Activated CD8-positive, alpha-beta T cell treated with anti-CD3 and anti-CD28 coated beads, Interleukin-2, amount 10 ng/mL, durations not matched to agents 7 days and 5 days (primary cell): ENCODE data around the gene PDPR. TPM values are rescaled to one million over a fixed set of nuclear protein-coding genes. Genes with fewer than 3 reads are reported as not detected.
"Not testable (repeated sequence)": the region's sequence is repeated elsewhere in the genome, so short reads cannot be mapped to it uniquely, and the experiment has no call there.

Experiments used
- ATAC-seq: fragments of 150-1000 bp; cut with Tn5 transposase; one replicate; pipeline ENCODE4 v1.10.0; 2021; ENCODE audit warnings: moderate library complexity
- CTCF ChIA-PET: fragments of 350-600 bp; sonication (Branson Sonifier 250); formaldehyde crosslinking; loops from one replicate; lab custom pipeline; 2021; ENCODE audit warnings: antibody characterized with exemption; lab: Charles Lee
- POLR2A ChIA-PET: fragments of 350-600 bp; sonication (Branson Sonifier 250); formaldehyde crosslinking; loops from one replicate; lab custom pipeline; 2021; ENCODE audit warnings: antibody characterized with exemption; lab: Charles Lee
- DNase-seq: peaks from one replicate; pipeline ENCODE4 v3.0.0-alpha.2; 2020
- H3K27ac Mint-ChIP-seq: one replicate; pipeline ENCODE4 v1.8.0; 2021; ENCODE audit warnings: mild to moderate bottlenecking, mixed read lengths
- H3K27me3 Mint-ChIP-seq: one replicate; pipeline ENCODE4 v1.8.0; 2021; ENCODE audit warnings: low read depth, mixed read lengths
- H3K36me3 Mint-ChIP-seq: one replicate; pipeline ENCODE4 v1.8.0; 2021; ENCODE audit warnings: low read depth, mixed read lengths
- H3K4me1 Mint-ChIP-seq: one replicate; pipeline ENCODE4 v1.8.0; 2021; ENCODE audit warnings: low read depth, mixed read lengths
- H3K4me3 Mint-ChIP-seq: one replicate; pipeline ENCODE4 v1.8.0; 2021; ENCODE audit warnings: mild to moderate bottlenecking, mixed read lengths
- H3K9me3 Mint-ChIP-seq: one replicate; pipeline ENCODE4 v1.8.0; 2022; ENCODE audit warnings: mixed read lengths; ENCODE audit not compliant: insufficient read depth
- total RNA-seq, 2 experiments: library from RNA; stranded (reverse); gene quantifications; one replicate each; pipeline ENCODE4 v1.2.3, GENCODE V29; 2021

PDPR gene
- total RNA-seq, 2 experiments from 2014 or later: 22.8 to 23.3 TPM

DNA sequence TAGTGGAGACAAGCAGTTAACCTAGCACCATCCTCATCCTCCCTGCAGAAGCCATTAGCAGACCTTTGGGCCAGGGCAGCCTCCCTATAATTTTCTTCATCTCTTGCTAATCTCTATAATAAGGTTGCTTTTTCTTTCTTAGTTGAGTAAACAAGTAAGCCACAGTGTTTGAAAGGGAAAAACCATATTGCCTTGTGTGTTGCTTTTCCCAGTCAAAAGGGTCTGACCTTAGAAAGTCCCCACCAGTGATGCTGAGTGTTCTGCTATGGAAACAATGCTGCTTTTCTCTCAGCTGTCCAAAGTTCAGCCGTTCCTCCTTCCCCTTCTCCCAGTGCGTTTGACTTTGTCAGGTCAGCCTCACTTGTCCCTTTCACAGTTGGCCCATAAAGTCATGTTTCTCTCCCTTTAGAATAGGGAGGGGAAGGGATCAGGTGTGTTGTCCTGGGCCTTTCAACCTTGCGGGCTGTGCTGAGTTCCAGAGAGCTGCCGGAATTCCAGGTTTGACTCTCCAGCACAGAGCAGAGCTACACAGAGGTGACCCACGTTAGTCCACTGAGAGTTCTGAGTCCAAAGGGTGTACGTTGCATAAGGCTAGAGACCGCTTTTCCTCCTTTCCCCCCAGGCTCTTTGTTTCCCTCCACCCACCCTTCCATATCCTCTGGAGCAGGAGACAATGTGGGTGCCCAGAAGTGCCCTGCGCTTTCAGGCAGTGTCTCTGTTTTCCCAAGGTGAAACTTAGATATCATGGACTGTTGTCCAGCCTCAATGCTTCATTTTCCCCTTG lies 43.5 kb downstream of the PDPR start:
- H3K36me3 Mint-ChIP-seq: peaks cover 38% of the 10 kb centered on the region
- ChIA-PET POLR2A (no interaction called here), CTCF (interaction anchor here (1.5 kb wide), 1 partner anchor 256 kb away, joined by 3 read pairs; no protein-coding TSS in a partner anchor)
- ATAC-seq (no peak), DNase-seq (no peak)
- H3K27me3 Mint-ChIP-seq: no peaks in the 10 kb centered on the region
- no peak overlapping the region for H3K4me3 Mint-ChIP-seq
- no peaks in the 10 kb centered on the region for H3K9me3 Mint-ChIP-seq
- no peak overlapping the region for H3K27ac Mint-ChIP-seq
- no peaks in the 10 kb centered on the region for H3K4me1 Mint-ChIP-seq

- Mint-ChIP-seq H3K36me3 (peaks cover 33% of the 10 kb centered on the region), H3K4me3 (no peak overlapping the region), H3K4me1 (no peaks in the 10 kb centered on the region), H3K27me3 (no peaks in the 10 kb centered on the region), H3K9me3 (no peaks in the 10 kb centered on the region), H3K27ac (no peak overlapping the region)
- no peak for DNase-seq
- no peak for ATAC-seq
- CTCF ChIA-PET: no interaction called here
- POLR2A ChIA-PET: no interaction called here
These were observed 44.3 kb downstream of the PDPR start for GRCh38 chr16:70158261-70158939.

GRCh38 chr16:70159355-70160348 lies 45.5 kb downstream of the PDPR start:
- ChIA-PET POLR2A (interaction anchor here (0.5 kb wide), 1 partner anchor 45 kb away, joined by 3 read pairs; no protein-coding TSS in a partner anchor), CTCF (interaction anchor here (1.0 to 1.4 kb wide), 3 partner anchors 9 to 494 kb away, joined by 3 to 4 read pairs (median 3); partner anchors contain the start of gene EXOSC6)
- Mint-ChIP-seq H3K36me3 (peaks cover 27% of the 10 kb centered on the region), H3K27me3 (no peaks in the 10 kb centered on the region), H3K4me3 (no peak overlapping the region), H3K9me3 (no peaks in the 10 kb centered on the region), H3K4me1 (no peaks in the 10 kb centered on the region), H3K27ac (no peak overlapping the region)
- ATAC-seq: no peak
- DNase-seq: no peak

GRCh38 chr16:70160388-70160787 lies 46.3 kb downstream of the PDPR start:
- peaks cover 27% of the 10 kb centered on the region for H3K36me3 Mint-ChIP-seq
- H3K27ac Mint-ChIP-seq: no peak overlapping the region
- H3K9me3 Mint-ChIP-seq: no peaks in the 10 kb centered on the region
- ChIA-PET POLR2A (no interaction called here), CTCF (interaction anchor here (1.4 kb wide), 1 partner anchor 92 kb away, joined by 4 read pairs; the partner anchor contains the start of gene EXOSC6)
- no peak overlapping the region for H3K4me3 Mint-ChIP-seq
- no peaks in the 10 kb centered on the region for H3K27me3 Mint-ChIP-seq
- no peaks in the 10 kb centered on the region for H3K4me1 Mint-ChIP-seq
- DNase-seq (no peak), ATAC-seq (no peak)

GRCh38 chr16:70160821-70161220 lies 46.7 kb downstream of the PDPR start:
- no peaks in the 10 kb centered on the region for H3K9me3 Mint-ChIP-seq
- H3K27me3 Mint-ChIP-seq: no peaks in the 10 kb centered on the region
- H3K4me3 Mint-ChIP-seq: no peak overlapping the region
- CTCF ChIA-PET: no interaction called here
- no peaks in the 10 kb centered on the region for H3K4me1 Mint-ChIP-seq
- peaks cover 26% of the 10 kb centered on the region for H3K36me3 Mint-ChIP-seq
- H3K27ac Mint-ChIP-seq: no peak overlapping the region
- DNase-seq (no peak), ATAC-seq (no peak)
- POLR2A ChIA-PET: no interaction called here

GRCh38 chr16:70161350-70161749 lies 47.2 kb downstream of the PDPR start:
- no peak for ATAC-seq
- no peaks in the 10 kb centered on the region for H3K27me3 Mint-ChIP-seq
- ChIA-PET CTCF (no interaction called here), POLR2A (no interaction called here)
- H3K4me1 Mint-ChIP-seq: no peaks in the 10 kb centered on the region
- peaks cover 20% of the 10 kb centered on the region for H3K36me3 Mint-ChIP-seq
- no peak overlapping the region for H3K27ac Mint-ChIP-seq
- DNase-seq: no peak
- no peaks in the 10 kb centered on the region for H3K9me3 Mint-ChIP-seq
- no peak overlapping the region for H3K4me3 Mint-ChIP-seq

GRCh38 chr16:70162041-70162451 lies 47.9 kb downstream of the PDPR start:
- Mint-ChIP-seq H3K4me1 (no peaks in the 10 kb centered on the region), H3K27me3 (no peaks in the 10 kb centered on the region), H3K27ac (no peak overlapping the region), H3K9me3 (no peaks in the 10 kb centered on the region), H3K36me3 (peaks cover 14% of the 10 kb centered on the region), H3K4me3 (no peak overlapping the region)
- DNase-seq: no peak
- no peak for ATAC-seq
- ChIA-PET CTCF (no interaction called here), POLR2A (no interaction called here)

- Mint-ChIP-seq H3K27ac (no peak overlapping the region), H3K9me3 (no peaks in the 10 kb centered on the region), H3K27me3 (no peaks in the 10 kb centered on the region), H3K36me3 (peaks cover 4% of the 10 kb centered on the region), H3K4me3 (no peak overlapping the region), H3K4me1 (no peaks in the 10 kb centered on the region)
- DNase-seq: no peak
- ATAC-seq: no peak
- POLR2A ChIA-PET: no interaction called here
- CTCF ChIA-PET: no interaction called here
These were observed 49.5 kb downstream of the PDPR start for GRCh38 chr16:70163596-70163995.

GRCh38 chr16:70166688-70167087 lies 52.6 kb downstream of the PDPR start:
- H3K4me3 Mint-ChIP-seq, H3K27ac Mint-ChIP-seq, H3K36me3 Mint-ChIP-seq, H3K27me3 Mint-ChIP-seq, H3K9me3 Mint-ChIP-seq, POLR2A ChIA-PET, CTCF ChIA-PET, H3K4me1 Mint-ChIP-seq, ATAC-seq, DNase-seq: not testable (repeated sequence)

DNA sequence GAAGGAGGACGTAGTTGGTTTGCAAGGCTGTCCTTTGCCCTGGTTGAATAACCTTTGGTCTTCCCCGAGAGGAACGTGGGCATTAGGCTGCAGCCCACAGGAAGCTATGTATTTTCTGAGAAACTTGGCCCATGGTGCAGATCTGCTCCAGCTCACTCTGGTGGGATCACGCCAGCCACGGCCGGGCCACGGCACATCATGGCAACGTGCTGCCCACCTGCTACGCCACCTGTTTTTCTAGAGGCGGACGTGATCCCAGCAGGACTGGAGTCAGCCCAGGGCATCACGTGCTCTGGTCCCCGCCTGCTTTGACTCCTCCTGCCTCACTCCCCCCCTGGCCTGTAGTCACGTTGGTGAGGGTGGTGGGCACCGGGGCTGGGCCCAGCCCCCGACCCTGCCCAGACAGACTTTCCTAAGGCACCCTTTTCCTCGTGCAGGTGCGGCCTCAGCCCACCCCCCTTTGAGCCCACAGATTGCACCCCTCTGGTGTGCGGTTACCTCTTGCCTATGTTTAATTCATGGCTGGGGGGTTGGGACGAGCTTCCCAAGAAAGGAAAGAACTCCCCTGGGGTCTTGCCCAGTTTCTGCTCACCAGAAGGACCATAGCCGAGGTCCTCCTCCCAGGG lies 59.2 kb downstream of the PDPR start, which contains the start of gene CLEC18C:
Gene CLEC18C, plus strand, starts transcription at position 576 of the 626 bp plus-strand sequence. CDS start 492 bp downstream, outside the sequence.
- H3K27me3 Mint-ChIP-seq, H3K36me3 Mint-ChIP-seq, H3K9me3 Mint-ChIP-seq, H3K4me1 Mint-ChIP-seq, POLR2A ChIA-PET, DNase-seq, H3K4me3 Mint-ChIP-seq, CTCF ChIA-PET, ATAC-seq, H3K27ac Mint-ChIP-seq: not testable (repeated sequence)

- not testable (repeated sequence) for ATAC-seq, H3K9me3 Mint-ChIP-seq
These were observed 59.8 kb downstream of the PDPR start for GRCh38 chr16:70173916-70174315.

More at GRCh38 chr16:70173916-70174315, 59.8 kb downstream of the PDPR start:
- H3K4me3 Mint-ChIP-seq, DNase-seq, H3K27me3 Mint-ChIP-seq, H3K4me1 Mint-ChIP-seq, H3K36me3 Mint-ChIP-seq, H3K27ac Mint-ChIP-seq, CTCF ChIA-PET, POLR2A ChIA-PET: not testable (repeated sequence)
